CD4-positive, alpha-beta T cell treated with Interleukin-2 at 100 ng/mL for 4 hours (primary cell): ENCODE results near the gene ZNF254.
"Not testable (repeated sequence)": the region's sequence is repeated elsewhere in the genome, so short reads cannot be mapped to it uniquely, and the experiment has no call there.

Source experiments
- DNase-seq: peaks from one replicate; pipeline ENCODE4 v3.0.0-alpha.2; 2020; ENCODE audit warnings: low spot score

ZNF254 gene

GRCh38 chr19:24072720-24073119 lies 14.3 kb upstream of the ZNF254 start:
- DNase-seq: no peak

- no peak for DNase-seq
Measured at GRCh38 chr19:24073807-24074206, 13.2 kb upstream of the ZNF254 start.

GRCh38 chr19:24074720-24075454 lies 12.1 kb upstream of the ZNF254 start:
- DNase-seq: no peak

- not testable (repeated sequence) for DNase-seq
Measured at GRCh38 chr19:24075530-24075929, 11.5 kb upstream of the ZNF254 start.

GRCh38 chr19:24078680-24079079 lies 8.3 kb upstream of the ZNF254 start:
- DNase-seq: no peak

GRCh38 chr19:24081056-24081455 lies 5.9 kb upstream of the ZNF254 start:
- no peak for DNase-seq

GRCh38 chr19:24098359-24098758 lies 11.4 kb downstream of the ZNF254 start:
- DNase-seq: no peak

GRCh38 chr19:24099829-24100228 lies 12.8 kb downstream of the ZNF254 start:
- no peak for DNase-seq

GRCh38 chr19:24100597-24100996 lies 13.6 kb downstream of the ZNF254 start:
- not testable (repeated sequence) for DNase-seq

- DNase-seq: no peak
Measured at GRCh38 chr19:24101459-24102115, 14.6 kb downstream of the ZNF254 start.

- no peak for DNase-seq
Measured at GRCh38 chr19:24127601-24128000, 40.6 kb downstream of the ZNF254 start.

GRCh38 chr19:24140099-24140498 lies 53.1 kb downstream of the ZNF254 start:
- DNase-seq: no peak

GRCh38 chr19:24140591-24140990 lies 53.6 kb downstream of the ZNF254 start:
- no peak for DNase-seq

GRCh38 chr19:24141612-24142011 lies 54.6 kb downstream of the ZNF254 start:
- DNase-seq: no peak

GRCh38 chr19:24142771-24143170 lies 55.8 kb downstream of the ZNF254 start:
- DNase-seq: no peak

- no peak for DNase-seq
Measured at GRCh38 chr19:24159707-24160106, 72.7 kb downstream of the ZNF254 start.

GRCh38 chr19:24166055-24166454 lies 79.1 kb downstream of the ZNF254 start:
- DNase-seq: no peak

GRCh38 chr19:24173882-24174281 lies 86.9 kb downstream of the ZNF254 start:
- no peak for DNase-seq

- no peak for DNase-seq
Measured at GRCh38 chr19:24177686-24178085, 90.7 kb downstream of the ZNF254 start.

- no peak for DNase-seq
Measured at GRCh38 chr19:24178207-24178606, 91.2 kb downstream of the ZNF254 start.
